NCI-H2227 (cell line): ENCODE measurements around the gene ENOSF1.

ENCODE experiments used
- DNase-seq: peaks from one replicate; lab custom pipeline; 2025; ENCODE audit not compliant: unreplicated experiment; lab: John Stamatoyannopoulos, UW

Gene ENOSF1

GRCh38 chr18:675307-675706 lies 37.1 kb downstream of the ENOSF1 start:
- no peak for DNase-seq

- DNase-seq = no peak
These were observed 38.7 kb downstream of the ENOSF1 start for GRCh38 chr18:673769-674168.

- DNase-seq = no peak
These were observed 39.1 kb downstream of the ENOSF1 start for GRCh38 chr18:673317-673716.

- no peak for DNase-seq
These were observed 41.0 kb downstream of the ENOSF1 start for GRCh38 chr18:671405-671804.

GRCh38 chr18:670522-670921 lies 41.9 kb downstream of the ENOSF1 start:
- DNase-seq = no peak

GRCh38 chr18:669077-669476 lies 43.4 kb downstream of the ENOSF1 start:
- DNase-seq = no peak

- DNase-seq = no peak
These were observed 44.2 kb downstream of the ENOSF1 start for GRCh38 chr18:668260-668659.

- DNase-seq = no peak
These were observed 45.8 kb downstream of the ENOSF1 start for GRCh38 chr18:666628-667027.

- no peak for DNase-seq
These were observed 46.3 kb downstream of the ENOSF1 start for GRCh38 chr18:666177-666576.

GRCh38 chr18:662197-662596 lies 50.2 kb downstream of the ENOSF1 start:
- no peak for DNase-seq

GRCh38 chr18:659597-659996 lies 52.8 kb downstream of the ENOSF1 start:
- DNase-seq = no peak

- no peak for DNase-seq
These were observed 53.4 kb downstream of the ENOSF1 start for GRCh38 chr18:658947-659533.

- DNase-seq = peak; percentile 96
These were observed 54.2 kb downstream of the ENOSF1 start for GRCh38 chr18:658001-658946.

GRCh38 chr18:657311-658000 lies 55.0 kb downstream of the ENOSF1 start, which contains the start of gene TYMS:
Gene TYMS (plus strand): TSS chr18:657653. CDS start chr18:657743, 90 bp downstream.
- DNase-seq = peak; percentile 94

GRCh38 chr18:655445-655844 lies 57.0 kb downstream of the ENOSF1 start:
- DNase-seq = no peak

- no peak for DNase-seq
These were observed 57.8 kb downstream of the ENOSF1 start for GRCh38 chr18:654601-655000.

GRCh38 chr18:653512-653911 lies 58.9 kb downstream of the ENOSF1 start:
- DNase-seq = no peak

GRCh38 chr18:652131-652530 lies 60.3 kb downstream of the ENOSF1 start:
- no peak for DNase-seq

- no peak for DNase-seq
These were observed 62.0 kb downstream of the ENOSF1 start for GRCh38 chr18:650428-650858.

- DNase-seq = no peak
These were observed 63.1 kb downstream of the ENOSF1 start for GRCh38 chr18:649341-649740.

- no peak for DNase-seq
These were observed 65.1 kb downstream of the ENOSF1 start for GRCh38 chr18:647304-647703.
